ENCODE measurements around the gene E2F3.

DNA sequence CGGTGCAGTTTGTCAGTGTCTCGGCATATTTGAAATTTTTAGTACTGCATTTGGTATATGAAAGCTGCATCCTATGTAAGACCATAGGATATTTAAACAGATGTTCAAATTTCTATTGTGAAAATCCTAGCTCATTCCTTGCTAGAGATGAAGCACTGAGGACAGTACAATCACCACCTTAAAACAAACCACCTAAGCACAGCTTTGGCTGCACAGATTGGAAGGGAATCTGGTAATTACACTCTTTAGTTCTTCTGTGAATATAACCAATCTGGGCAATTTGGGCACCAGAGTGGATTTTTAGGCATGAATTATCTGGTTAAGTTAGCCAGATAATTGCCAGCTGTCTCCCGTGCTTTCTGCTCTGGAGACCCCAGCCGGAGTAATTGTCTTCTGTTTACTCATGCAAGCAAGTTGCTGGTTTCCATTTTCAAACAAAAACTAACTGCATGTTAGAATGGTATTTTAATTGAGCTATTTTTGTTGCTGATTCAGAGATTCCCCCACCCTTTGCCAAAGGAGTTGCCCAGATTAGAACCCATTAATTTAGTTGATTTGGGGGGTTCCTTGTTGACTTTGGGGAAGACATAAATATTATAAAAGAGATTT lies 36.9 kb downstream of the E2F3 start:
- TF ChIP-seq CTCF (IDR thresholded peaks at IDR 0.05): no peak
- TF ChIP-seq, protein P1, sequence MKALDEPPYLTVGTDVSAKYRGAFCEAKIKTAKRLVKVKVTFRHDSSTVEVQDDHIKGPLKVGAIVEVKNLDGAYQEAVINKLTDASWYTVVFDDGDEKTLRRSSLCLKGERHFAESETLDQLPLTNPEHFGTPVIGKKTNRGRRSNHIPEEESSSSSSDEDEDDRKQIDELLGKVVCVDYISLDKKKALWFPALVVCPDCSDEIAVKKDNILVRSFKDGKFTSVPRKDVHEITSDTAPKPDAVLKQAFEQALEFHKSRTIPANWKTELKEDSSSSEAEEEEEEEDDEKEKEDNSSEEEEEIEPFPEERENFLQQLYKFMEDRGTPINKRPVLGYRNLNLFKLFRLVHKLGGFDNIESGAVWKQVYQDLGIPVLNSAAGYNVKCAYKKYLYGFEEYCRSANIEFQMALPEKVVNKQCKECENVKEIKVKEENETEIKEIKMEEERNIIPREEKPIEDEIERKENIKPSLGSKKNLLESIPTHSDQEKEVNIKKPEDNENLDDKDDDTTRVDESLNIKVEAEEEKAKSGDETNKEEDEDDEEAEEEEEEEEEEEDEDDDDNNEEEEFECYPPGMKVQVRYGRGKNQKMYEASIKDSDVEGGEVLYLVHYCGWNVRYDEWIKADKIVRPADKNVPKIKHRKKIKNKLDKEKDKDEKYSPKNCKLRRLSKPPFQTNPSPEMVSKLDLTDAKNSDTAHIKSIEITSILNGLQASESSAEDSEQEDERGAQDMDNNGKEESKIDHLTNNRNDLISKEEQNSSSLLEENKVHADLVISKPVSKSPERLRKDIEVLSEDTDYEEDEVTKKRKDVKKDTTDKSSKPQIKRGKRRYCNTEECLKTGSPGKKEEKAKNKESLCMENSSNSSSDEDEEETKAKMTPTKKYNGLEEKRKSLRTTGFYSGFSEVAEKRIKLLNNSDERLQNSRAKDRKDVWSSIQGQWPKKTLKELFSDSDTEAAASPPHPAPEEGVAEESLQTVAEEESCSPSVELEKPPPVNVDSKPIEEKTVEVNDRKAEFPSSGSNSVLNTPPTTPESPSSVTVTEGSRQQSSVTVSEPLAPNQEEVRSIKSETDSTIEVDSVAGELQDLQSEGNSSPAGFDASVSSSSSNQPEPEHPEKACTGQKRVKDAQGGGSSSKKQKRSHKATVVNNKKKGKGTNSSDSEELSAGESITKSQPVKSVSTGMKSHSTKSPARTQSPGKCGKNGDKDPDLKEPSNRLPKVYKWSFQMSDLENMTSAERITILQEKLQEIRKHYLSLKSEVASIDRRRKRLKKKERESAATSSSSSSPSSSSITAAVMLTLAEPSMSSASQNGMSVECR (CRISPR knock-in tag; IDR thresholded peaks at IDR 0.05; ENCODE audit: borderline replicate concordance): no peak

Measured in WTC11 (cell line).